SJSA1 (cell line): Measurements from ENCODE around the gene HSPA1L. TPM values are rescaled to one million over a fixed set of nuclear protein-coding genes. Genes with fewer than 3 reads are reported as not detected.
"Not testable (repeated sequence)": the region's sequence is repeated elsewhere in the genome, so short reads cannot be mapped to it uniquely, and the experiment has no call there.

ENCODE experiments used
- DNase-seq, 2 experiments: peaks; one replicate each; pipeline ENCODE4 v3.0.0-alpha.2; 2015 to 2020; ENCODE audit warnings: low spot score in 2 of 2, low read depth in 1 of 2
- H3K27ac ChIP-seq: fragments of 250-450 bp; sonication (Bioruptor Pico); 2 replicates; pipeline ENCODE4 v1.5.1; 2020; ENCODE audit warnings: mild to moderate bottlenecking, moderate library complexity
- H3K27me3 ChIP-seq: fragments of 250-450 bp; sonication (Bioruptor Pico); replicated peaks from 2 replicates; pipeline ENCODE4 v1.5.1; 2020; ENCODE audit warnings: mild to moderate bottlenecking, moderate library complexity
- H3K36me3 ChIP-seq: fragments of 250-450 bp; sonication (Bioruptor Pico); 2 replicates; pipeline ENCODE4 v1.5.1; 2020; ENCODE audit warnings: mild to moderate bottlenecking
- H3K4me1 ChIP-seq: fragments of 250-450 bp; sonication (Bioruptor Pico); replicated peaks from 2 replicates; pipeline ENCODE4 v1.6.1; 2021; ENCODE audit warnings: mild to moderate bottlenecking
- H3K4me3 ChIP-seq: fragments of 250-450 bp; sonication (Bioruptor Pico); 2 replicates; pipeline ENCODE4 v1.5.1; 2020; ENCODE audit warnings: mild to moderate bottlenecking
- H3K9me3 ChIP-seq: fragments of 250-450 bp; sonication (Bioruptor Pico); replicated peaks from 2 replicates; pipeline ENCODE4 v1.5.1; 2020; ENCODE audit warnings: mild to moderate bottlenecking
- total RNA-seq: library from RNA; depleted of rRNA; stranded (reverse); fragments of >200 nt; shearing (Covaris generic); gene quantifications from 2 replicates; pipeline ENCODE4 v1.2.3, GENCODE V29; 2014

Gene HSPA1L
- total RNA-seq, 1 experiment from 2014 or later = 0.87 TPM

DNA sequence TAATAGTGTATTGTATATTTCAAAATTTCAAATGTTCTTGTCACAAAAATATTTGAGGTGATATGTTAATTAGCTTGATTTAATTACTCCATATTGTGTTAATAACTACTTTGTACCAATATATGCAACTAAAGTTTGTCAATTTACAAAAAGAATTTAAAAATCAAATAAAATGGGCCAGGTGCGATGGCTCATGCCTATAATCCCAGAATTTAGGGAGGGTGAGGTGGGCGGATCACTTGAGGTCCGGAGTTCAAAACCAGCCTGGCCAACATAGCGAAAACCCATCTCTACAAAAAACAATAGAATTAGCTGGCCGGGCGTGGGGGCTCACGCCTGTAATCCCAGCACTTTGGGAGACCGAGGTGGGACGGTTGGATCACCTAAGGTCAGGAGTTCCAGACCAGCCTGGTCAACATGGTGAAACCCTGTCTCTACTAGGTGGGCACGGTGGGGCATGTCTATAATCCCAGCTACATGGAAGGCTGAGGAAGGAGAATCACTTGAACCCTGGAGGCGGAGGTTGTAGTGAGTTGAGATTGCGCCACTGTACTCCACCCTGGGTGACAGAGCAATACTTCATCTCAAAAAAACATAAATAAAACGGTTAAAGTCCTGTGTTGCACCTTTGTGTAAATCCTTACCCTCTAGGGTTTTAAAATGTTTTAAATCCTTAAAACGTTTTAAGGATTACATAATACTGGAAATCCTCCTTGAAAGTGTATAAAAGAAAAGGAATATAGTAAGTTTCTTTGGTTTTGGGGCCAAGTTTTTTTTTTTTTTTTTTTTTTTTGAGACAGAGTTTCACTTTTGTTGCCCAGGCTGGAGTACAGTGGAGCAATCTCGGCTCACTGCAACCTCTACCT, 16.5 kb upstream of the HSPA1L start:
- no peak overlapping the region for H3K27ac ChIP-seq
- peaks cover 20% of the 10 kb centered on the region for H3K4me1 ChIP-seq
- no peak overlapping the region for H3K4me3 ChIP-seq
- H3K9me3 ChIP-seq = no peaks in the 10 kb centered on the region
- no peaks in the 10 kb centered on the region for H3K27me3 ChIP-seq
- no peak for DNase-seq
- H3K36me3 ChIP-seq = peaks cover 26% of the 10 kb centered on the region

DNA sequence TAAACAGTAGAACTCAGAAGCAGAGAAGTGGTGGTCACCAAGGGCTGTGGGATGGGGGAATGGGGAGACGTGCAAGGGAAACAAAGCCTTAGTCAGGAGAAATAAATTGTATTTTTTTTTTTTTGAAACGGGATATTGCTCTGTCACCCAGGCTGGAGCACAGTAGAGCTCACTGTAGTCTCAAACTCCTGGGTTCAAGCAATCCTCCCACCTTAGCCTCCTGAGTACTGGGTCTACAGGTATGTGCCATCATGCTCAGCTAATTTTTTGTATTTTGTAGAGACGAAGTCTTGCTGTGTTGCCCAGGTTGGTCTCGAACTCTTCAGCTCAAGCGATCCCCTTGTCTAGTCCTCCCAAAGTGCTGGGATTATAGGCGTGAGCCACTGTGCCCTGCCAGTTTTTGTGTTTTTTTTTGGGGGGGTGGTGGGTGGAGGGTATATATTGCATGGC, 15.8 kb upstream of the HSPA1L start:
- Histone ChIP-seq H3K4me3 (peak overlapping the region; percentile 44), H3K9me3 (no peaks in the 10 kb centered on the region), H3K27me3 (no peaks in the 10 kb centered on the region), H3K36me3 (peaks cover 19% of the 10 kb centered on the region), H3K4me1 (peaks cover 20% of the 10 kb centered on the region), H3K27ac (no peak overlapping the region)
- DNase-seq = no peak

GRCh38 chr6:31829633-31830283, 14.7 kb upstream of the HSPA1L start:
- no peaks in the 10 kb centered on the region for H3K27me3 ChIP-seq

GRCh38 chr6:31827286-31828079, 12.4 kb upstream of the HSPA1L start, which contains the start of gene HSPA1B:
Gene HSPA1B, plus strand, starts transcription at chr6:31827738. Its CDS starts 213 bp downstream, at chr6:31827951.
- no peaks in the 10 kb centered on the region for H3K9me3 ChIP-seq
- peaks cover 7% of the 10 kb centered on the region for H3K36me3 ChIP-seq
- no peaks in the 10 kb centered on the region for H3K27me3 ChIP-seq
- H3K27ac ChIP-seq = peak within 1 kb of the TSS; percentile 49
- peaks cover 22% of the 10 kb centered on the region for H3K4me1 ChIP-seq
- H3K4me3 ChIP-seq = peak within 1 kb of the TSS; percentile 57
- DNase-seq = peak; percentile 100

More at GRCh38 chr6:31829633-31830283, 14.7 kb upstream of the HSPA1L start:
- no peaks in the 10 kb centered on the region for H3K9me3 ChIP-seq
- H3K4me3 ChIP-seq = peak overlapping the region; percentile 44
- H3K36me3 ChIP-seq = peaks cover 7% of the 10 kb centered on the region
- H3K27ac ChIP-seq = no peak overlapping the region
- H3K4me1 ChIP-seq = peaks cover 20% of the 10 kb centered on the region
- DNase-seq = peak in 1 of 2 experiments; percentile 65

- DNase-seq = peak in 1 of 2 experiments; percentile 73
- peak overlapping the region; percentile 49 for H3K27ac ChIP-seq
- peaks cover 7% of the 10 kb centered on the region for H3K36me3 ChIP-seq
- H3K4me1 ChIP-seq = peaks cover 23% of the 10 kb centered on the region
- no peaks in the 10 kb centered on the region for H3K9me3 ChIP-seq
- H3K27me3 ChIP-seq = no peaks in the 10 kb centered on the region
- H3K4me3 ChIP-seq = peak overlapping the region; percentile 57
Measured at GRCh38 chr6:31826793-31827285, 11.8 kb upstream of the HSPA1L start.

- Histone ChIP-seq H3K4me3 (no peak overlapping the region), H3K9me3 (no peaks in the 10 kb centered on the region), H3K27me3 (no peaks in the 10 kb centered on the region), H3K36me3 (peaks cover 4% of the 10 kb centered on the region), H3K4me1 (peaks cover 31% of the 10 kb centered on the region), H3K27ac (no peak overlapping the region)
- no peak for DNase-seq
Measured at GRCh38 chr6:31825553-31825952, 10.5 kb upstream of the HSPA1L start.

DNA sequence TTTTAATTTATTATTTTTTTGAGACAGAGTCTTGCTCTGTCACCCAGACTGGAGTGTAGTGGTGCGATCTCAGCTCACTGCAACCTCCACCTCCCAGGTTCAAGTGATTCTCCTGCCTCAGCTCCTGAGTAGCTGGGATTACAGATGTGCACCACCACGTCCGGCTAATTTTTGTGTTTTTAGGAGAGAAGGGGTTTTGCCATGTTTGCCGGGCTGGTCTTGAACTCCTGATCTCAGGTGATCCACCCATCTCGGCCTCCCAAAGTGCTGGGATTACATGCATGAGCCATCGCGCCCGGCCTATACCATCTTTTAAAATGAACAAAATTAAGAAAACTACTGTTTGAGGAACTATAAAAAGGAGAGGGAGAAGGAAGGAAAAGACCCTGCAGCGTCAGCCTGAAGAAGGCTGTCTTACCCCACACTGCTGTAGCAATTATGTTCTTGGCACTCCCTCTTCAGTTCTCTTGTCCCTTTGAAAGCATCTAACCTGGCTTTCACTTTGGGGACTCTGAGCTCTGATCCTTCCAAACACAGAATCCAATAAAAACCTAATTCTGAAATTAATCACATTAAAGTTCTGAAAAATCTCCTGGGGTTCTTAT, 8.6 kb upstream of the HSPA1L start:
- peaks cover 37% of the 10 kb centered on the region for H3K4me1 ChIP-seq
- not testable (repeated sequence) for H3K9me3 ChIP-seq, H3K27ac ChIP-seq, H3K4me3 ChIP-seq, H3K27me3 ChIP-seq, DNase-seq
- H3K36me3 ChIP-seq = peaks cover 10% of the 10 kb centered on the region

GRCh38 chr6:31822036-31822821, 7.1 kb upstream of the HSPA1L start:
- Histone ChIP-seq H3K4me3 (peak overlapping the region; percentile 42), H3K27me3 (no peaks in the 10 kb centered on the region), H3K4me1 (peaks cover 49% of the 10 kb centered on the region), H3K9me3 (no peaks in the 10 kb centered on the region), H3K27ac (peak overlapping the region; percentile 85), H3K36me3 (peaks cover 13% of the 10 kb centered on the region)
- DNase-seq = peak; percentile 80 to 87

DNA sequence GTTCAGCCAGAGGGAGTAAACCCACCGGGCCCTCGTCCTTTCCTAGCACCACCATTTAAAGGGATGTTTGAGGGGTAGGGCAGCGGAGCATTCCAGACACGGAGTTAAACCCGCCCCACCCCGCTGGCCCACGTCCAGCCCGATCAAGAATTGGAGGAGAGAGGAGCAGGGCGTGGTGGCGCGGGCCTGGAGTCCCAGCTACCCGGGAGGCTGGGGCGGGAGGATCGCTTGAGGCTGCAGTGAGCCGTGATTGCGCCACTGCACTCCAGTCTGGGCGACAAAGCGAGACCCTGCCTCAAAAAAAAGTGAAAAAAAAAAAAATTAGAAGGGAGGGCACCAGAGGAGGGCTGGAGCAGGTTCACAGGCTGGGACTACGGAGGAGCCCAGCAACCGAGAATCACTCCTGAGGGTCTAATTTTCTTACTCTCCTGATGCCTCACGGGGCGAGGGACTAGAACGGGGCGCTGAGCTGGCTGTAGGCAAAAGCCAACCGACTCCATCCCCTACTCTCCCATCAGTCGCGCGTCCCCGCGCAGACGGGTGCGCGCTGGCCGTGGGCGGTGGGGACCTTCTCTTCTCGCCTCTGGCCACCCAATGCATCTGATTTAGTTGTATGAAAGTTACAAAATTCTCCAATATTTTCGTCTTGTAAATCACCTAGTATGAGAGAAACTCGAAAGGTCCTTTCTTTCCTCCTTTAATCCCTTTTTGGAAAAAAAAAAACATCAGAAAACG, 6.4 kb upstream of the HSPA1L start:
- Histone ChIP-seq H3K4me3 (peak overlapping the region; percentile 42), H3K4me1 (peaks cover 45% of the 10 kb centered on the region), H3K27ac (peak overlapping the region; percentile 85), H3K27me3 (no peaks in the 10 kb centered on the region), H3K9me3 (no peaks in the 10 kb centered on the region), H3K36me3 (peaks cover 13% of the 10 kb centered on the region)
- peak; percentile 58 to 80 for DNase-seq

DNA sequence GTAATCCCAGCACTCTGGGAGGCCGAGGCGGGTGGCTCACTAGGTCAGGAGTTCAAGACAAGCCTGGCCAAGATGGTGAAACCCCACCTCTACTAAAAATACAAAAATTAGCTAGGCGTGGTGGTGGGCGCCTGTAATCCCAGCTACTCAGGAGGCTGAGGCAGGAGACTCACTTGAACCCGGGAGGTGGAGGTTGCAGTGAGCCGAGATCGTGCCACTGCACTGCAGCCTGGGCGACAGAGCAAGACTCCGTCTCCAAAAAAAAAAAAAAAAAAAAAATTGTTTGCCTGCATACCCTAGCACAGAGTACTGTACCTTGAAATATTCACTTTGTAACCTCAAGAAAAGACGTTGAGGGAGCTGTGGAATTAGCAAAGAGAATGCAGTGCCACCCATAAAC, 5.3 kb upstream of the HSPA1L start:
- DNase-seq, H3K4me3 ChIP-seq, H3K27ac ChIP-seq, H3K9me3 ChIP-seq, H3K27me3 ChIP-seq: not testable (repeated sequence)
- H3K36me3 ChIP-seq = peaks cover 13% of the 10 kb centered on the region
- H3K4me1 ChIP-seq = peaks cover 42% of the 10 kb centered on the region

GRCh38 chr6:31819871-31820299, 4.8 kb upstream of the HSPA1L start:
- Histone ChIP-seq H3K9me3 (no peaks in the 10 kb centered on the region), H3K27ac (no peak overlapping the region)

More at GRCh38 chr6:31819871-31820299, 4.8 kb upstream of the HSPA1L start:
- H3K4me3 ChIP-seq = no peak overlapping the region
- H3K4me1 ChIP-seq = peaks cover 42% of the 10 kb centered on the region
- DNase-seq = no peak
- H3K27me3 ChIP-seq = no peaks in the 10 kb centered on the region
- peaks cover 13% of the 10 kb centered on the region for H3K36me3 ChIP-seq
